ENCODE data around the gene RAX2. TPM values are rescaled to one million over a fixed set of nuclear protein-coding genes. Genes with fewer than 3 reads are reported as not detected.
"Not testable (repeated sequence)": the region's sequence is repeated elsewhere in the genome, so short reads cannot be mapped to it uniquely, and the experiment has no call there.

The RAX2 gene
- total RNA-seq, 1 donor from 2014 or later: not detected

GRCh38 chr19:3778104-3778867 lies 6.3 kb upstream of the RAX2 start:
- no peak for DNase-seq (ENCODE audit: low spot score)

GRCh38 chr19:3776479-3777040 lies 4.5 kb upstream of the RAX2 start:
- no peak for DNase-seq (ENCODE audit: low spot score)

DNA sequence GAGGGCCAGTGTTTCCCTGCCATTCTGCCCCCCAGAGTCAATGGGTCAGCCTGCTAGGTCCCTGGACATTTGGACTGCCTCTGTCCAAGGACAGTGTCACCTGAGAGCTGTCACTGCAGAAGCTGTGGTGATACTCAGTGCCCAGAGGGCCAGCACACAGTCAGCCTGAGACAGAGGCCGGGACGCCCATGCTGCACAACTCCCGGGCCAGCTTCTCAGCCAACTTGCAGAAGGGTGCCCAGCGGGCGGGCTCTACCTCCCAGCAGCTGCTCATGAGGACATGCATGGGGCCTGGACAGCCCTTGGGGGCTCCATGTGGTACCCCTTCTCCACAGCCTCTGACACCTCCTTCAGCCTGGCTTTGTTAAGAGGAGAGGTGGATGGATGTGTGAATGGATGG lies 3.8 kb upstream of the RAX2 start:
- DNase-seq (ENCODE audit: low spot score): no peak

DNA sequence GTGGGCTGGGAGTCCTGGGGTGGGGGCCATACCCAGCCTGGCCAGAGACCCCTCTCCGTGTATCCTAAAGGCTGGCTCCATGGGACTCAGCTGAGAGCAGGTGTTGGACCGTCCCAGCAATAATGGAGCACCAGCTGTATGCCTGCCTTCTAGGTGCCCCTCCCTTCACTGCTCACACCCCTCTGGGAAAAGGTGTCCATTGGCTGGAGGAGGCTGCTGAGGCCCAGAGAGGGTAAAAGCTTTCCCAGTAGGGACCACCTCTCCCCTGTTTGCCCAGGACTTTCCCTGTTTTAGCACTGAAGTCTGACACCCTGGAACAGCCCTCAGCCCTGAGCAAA lies 3.3 kb upstream of the RAX2 start:
- no peak for DNase-seq (ENCODE audit: low spot score)

GRCh38 chr19:3774621-3775373 lies 2.8 kb upstream of the RAX2 start:
- no peak for DNase-seq (ENCODE audit: low spot score)

GRCh38 chr19:3773814-3774515 lies 1.9 kb upstream of the RAX2 start:
- DNase-seq (ENCODE audit: low spot score): no peak

DNA sequence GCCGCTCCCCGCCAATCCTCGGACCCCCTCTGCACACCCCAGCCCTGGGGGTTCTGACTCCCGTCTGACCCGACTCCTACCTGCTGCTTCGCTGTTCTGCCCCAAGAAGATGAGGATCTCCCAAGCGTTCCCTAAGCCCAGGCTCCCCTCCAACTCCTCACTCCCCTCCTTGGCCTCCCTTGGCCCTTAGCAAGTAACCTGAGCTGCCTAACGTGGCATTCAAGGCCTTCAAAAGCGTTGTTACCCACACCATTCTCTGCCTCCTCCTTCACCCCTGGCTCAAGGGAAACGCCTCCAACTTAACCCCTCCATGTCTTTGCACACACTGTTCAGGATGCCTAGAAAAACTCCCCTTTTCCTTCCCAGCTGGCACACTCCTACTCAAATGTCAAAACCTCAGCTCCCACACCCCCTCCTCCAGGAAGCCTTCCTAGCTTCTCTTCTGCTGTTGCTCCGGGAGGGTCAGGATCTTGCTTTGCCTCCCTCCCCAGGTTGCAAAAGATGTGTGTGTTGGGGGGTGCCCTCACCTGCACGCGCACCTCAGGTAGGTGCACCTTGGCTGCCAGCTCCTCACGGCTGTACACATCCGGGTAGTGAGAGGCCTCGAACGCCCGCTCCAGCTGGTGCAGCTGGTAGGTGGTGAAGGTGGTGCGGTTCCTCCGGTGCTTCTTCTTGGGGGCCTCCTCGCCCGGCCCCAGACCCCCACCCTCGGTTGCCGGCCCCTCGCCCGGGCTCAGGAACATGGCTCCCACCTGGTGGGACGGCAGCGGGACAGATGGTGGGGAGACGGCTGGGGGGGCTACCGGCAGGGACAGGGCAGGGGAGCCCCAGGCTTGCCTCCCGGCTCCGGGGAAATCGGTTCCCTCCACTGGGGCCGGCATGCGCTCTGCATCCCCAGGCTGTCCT lies 775 bp downstream of the RAX2 start:
- no peak for DNase-seq (ENCODE audit: low spot score)

DNA sequence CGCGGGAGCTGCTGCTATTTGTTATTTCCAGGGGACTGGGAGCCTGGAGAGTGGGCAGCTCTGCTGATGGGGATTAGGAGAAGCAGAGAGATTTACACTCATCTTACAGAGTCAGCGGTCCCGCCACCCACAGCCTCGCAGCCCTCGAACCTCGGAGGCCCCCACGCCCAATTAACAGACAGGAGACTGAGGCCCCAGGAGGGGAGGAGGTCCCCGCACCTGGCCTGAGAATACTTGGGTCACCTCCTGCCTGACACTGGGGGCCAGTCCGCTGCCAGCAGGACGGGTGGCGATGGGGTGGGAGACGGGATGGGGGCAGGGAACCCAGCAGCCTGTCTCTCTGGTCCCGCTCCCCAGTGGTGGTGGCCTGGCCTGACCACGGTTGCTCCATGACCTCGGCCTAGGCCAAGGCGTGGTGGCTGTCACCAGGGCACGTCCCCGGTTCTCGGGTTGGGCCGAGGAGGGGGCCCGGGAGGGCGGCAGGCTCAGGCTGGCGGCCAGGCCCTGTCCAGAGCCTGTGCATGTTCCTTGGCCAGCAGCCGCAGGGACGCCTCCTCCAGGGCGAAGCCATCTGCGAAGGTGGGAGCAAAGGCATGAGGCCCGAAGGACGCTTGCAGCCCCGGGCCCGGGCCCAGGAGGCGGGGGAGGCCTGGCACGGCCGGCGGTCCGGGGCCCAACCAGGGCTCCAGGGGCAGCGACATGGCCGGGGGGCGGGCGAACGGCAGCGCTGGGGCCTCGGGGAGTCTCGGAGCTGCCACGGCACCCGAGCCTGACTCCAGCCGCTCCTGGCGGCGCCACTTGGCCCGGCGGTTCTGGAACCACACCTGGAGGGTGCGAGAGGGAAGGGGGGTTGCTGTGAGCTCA lies 1.7 kb downstream of the RAX2 start:
- no peak for DNase-seq (ENCODE audit: low spot score)

- no peak for DNase-seq (ENCODE audit: low spot score)
Observed at GRCh38 chr19:3769494-3769893, 2.5 kb downstream of the RAX2 start.

DNA sequence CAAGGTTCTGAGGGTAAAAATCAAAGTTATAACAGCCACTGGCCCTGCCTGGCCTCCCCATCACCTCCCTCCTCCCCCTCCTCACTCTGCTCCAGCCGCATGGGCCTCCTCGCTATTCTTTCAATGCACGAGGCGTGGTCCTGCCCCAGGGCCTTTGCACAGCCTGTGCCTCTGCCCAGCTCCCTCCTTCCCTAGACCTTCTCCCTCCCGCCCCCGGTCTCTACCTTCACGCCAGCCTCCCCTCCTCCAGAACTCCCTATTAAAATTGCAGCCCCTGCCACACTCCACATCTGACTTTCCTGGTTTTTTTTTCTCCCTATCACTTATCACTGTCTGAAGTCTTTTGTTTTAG lies 3.3 kb downstream of the RAX2 start:
- no peak for DNase-seq (ENCODE audit: low spot score)

- DNase-seq (ENCODE audit: low spot score): no peak
Observed at GRCh38 chr19:3768015-3768747, 3.8 kb downstream of the RAX2 start.

- DNase-seq (ENCODE audit: low spot score): no peak
Observed at GRCh38 chr19:3767050-3767449, 5.0 kb downstream of the RAX2 start.

DNA sequence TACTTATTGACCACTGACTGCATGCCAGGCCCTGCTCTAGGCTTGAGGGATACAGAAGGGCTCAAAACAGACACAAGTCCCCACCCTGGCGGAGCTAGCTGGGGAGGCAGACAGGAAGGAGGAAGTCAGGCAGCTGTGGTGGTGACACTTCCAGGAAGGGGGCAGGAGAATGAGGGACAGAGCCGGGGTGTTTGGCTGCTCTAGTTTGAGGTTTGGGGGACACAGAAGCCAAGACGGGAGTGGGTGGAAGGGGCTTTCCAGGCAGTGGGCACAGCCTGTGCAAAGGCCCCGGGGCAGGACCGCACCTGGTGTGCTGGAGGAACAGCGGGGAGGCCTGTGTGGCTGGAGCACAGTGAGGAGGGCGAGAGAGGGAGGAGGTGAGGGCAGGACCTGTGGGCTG lies 5.5 kb downstream of the RAX2 start:
- no peak for DNase-seq (ENCODE audit: low spot score)

DNA sequence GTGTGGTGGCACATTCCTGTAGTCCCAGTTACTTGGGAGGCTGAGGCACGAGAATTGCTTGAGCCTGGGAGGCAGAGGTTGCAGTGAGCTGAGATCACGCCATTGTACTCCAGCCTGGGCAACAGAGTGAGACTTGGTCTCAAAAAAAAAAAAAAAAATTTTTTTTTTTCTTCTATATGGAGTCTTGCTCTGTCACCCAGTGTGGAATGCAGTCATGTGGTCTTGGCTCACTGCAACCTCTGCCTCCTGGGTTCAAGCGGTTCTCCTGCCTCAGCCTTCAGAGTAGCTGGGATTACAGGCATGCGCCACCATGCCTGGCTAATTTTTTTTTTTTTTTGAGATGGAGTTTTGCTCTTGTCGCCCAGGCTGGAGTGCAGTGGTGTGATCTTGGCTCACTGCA lies 6.3 kb downstream of the RAX2 start:
- not testable (repeated sequence) for DNase-seq (ENCODE audit: low spot score)

DNA sequence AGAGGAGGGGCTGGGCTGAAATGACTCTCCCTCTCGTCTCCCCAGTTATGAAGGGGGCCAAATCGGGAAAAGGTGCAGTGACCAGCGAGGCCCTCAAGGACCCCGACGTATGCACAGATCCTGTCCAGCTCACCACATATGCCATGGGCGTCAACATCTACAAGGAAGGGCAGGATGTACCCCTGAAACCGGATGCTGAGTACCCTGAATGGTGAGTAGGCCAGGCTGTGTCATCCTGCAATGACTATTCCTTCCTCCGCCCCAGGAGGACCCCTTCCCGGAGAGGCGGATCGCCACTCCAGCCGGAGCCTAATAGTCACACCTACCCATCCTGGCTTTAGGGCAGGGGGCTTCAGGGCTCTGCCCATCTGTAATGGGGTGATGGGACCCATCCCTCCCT lies 6.9 kb downstream of the RAX2 start:
- DNase-seq (ENCODE audit: low spot score): no peak

- peak; percentile 99 for DNase-seq (ENCODE audit: low spot score)
Observed at GRCh38 chr19:3762501-3763459, 9.2 kb downstream of the RAX2 start, which contains the start of gene MRPL54. Gene MRPL54, plus strand, starts transcription at chr19:3762682. Its CDS starts 19 bp downstream, at chr19:3762701.

- DNase-seq (ENCODE audit: low spot score): no peak
Observed at GRCh38 chr19:3762130-3762473, 9.9 kb downstream of the RAX2 start.

- DNase-seq (ENCODE audit: low spot score): peak; percentile 92
Observed at GRCh38 chr19:3761382-3762129, 10.5 kb downstream of the RAX2 start, which contains the start of gene APBA3. Gene APBA3, minus strand, starts transcription at chr19:3761692. Its CDS starts 1,428 bp downstream, at chr19:3760264.
